Endothelial cell of hepatic sinusoid (primary cell): ENCODE measurements around the gene SHC2.

Source experiments
- in situ Hi-C: cut with HindIII; loops from 2 replicates; pipeline ENCODE4 v1.10.0; 2017; ENCODE audit warnings: low sequenced_read_pairs

Gene SHC2

DNA sequence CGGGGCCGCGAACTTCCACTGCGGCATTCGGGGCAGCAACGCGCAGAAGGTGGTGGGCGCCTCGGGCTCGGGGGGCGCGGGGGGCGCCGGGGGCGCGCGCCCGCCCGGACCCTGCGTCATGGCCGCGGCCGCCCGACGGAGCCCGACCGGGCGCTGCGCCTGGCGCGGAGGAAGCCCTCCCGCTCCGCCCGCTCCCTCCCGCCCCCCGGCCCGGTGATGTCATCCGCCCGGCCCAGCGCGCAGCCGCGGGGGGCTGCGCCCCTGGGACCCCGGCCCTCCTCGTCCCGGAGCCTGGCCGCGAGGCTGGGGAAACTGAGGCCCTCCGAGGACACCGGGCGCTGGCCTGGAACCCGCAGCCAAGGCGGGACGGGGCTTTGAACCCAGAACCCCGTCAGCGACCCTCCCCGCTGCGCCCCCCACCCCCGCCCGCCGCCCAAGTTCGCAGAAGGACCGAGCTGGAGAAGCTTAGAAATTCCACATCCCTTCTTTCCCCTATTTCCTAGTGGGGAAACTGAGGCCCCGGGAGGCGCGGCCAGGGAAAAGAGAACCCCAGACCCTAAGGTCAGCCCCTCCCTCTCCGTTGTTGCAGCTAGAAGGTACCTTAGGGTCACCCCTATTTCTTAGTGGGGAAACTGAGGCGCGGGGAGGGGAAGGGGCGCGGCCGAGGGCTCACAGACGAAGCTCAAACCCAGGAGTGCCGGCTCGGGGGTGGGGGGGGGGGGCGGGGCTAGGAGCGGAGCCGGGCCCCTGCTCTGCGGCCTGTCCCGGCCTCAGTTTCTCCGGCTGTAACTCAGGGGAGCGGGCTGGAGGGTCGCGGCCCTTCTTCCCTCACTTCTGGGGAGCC lies at the start of gene SHC2:
TSS of gene SHC2 (minus strand) at position 157 of the 844 bp plus-strand sequence. CDS start at position 120, 37 bp downstream.
- in situ Hi-C loops: no loop called here

GRCh38 chr19:508204-509150 lies 47.6 kb upstream of the SHC2 start:
- in situ Hi-C loops: no loop called here

GRCh38 chr19:507286-508203 lies 46.7 kb upstream of the SHC2 start, which contains the start of gene TPGS1:
Gene TPGS1 (plus strand): TSS chr19:507497. CDS start chr19:507507, 10 bp downstream.
- in situ Hi-C loops: no loop called here

DNA sequence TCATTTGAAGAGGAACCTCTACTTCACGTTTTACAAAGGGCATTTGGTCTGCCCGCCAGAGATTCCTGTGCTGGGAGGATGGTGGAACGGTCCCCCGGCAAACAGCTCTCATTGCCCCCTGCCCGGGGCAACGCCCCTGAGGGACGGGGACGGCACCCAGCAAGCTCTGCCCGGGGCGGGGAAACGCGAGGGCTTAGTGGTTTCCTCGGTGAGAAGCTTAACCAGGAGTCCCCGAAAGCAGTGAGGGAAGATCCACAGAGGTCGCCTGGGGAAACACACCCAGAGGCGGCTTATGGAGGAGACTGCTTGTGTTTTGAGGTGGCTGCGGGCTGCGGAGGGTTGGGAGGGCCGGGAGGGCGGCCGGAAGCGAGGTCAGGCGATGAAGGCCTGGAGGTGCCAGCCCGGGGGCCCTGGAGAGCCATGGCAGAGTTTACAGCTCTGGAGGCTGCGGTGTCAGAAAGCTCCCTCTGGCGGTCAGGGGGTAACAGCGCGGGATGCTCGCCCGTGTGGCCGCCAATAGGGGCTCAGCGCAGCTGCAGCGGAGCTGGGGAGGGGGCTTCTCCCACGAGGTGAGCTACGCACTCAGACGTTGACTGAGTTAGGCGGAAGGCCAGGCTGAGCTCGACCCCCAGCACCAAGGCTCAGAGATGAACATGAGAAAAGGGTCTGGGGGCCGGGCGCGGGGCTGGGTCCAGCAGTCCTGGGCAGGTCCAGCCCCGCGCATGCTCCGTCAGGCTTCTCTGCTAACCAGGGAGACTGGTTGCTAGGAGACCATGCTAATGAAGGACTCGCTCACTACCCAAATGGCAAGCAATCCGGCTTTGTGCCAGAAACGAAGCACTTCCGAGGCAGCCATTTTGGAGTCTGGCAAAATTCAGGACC lies 45.8 kb upstream of the SHC2 start:
- in situ Hi-C loops: no loop called here

DNA sequence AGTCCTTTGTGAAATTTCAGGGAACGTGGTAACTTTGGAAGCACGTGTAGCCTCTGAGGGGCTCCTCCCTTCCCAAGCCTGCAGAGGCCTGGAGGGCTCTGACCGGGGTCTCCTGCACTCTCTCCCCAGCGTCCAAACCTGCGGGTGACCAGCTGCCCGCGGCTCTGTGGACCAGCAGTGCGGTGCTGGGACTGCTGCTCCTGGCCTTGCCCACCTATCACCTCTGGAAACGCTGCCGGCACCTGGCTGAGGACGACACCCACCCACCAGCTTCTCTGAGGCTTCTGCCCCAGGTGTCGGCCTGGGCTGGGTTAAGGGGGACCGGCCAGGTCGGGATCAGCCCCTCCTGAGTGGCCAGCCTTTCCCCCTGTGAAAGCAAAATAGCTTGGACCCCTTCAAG lies 43.8 kb upstream of the SHC2 start:
- in situ Hi-C loops: no loop called here

DNA sequence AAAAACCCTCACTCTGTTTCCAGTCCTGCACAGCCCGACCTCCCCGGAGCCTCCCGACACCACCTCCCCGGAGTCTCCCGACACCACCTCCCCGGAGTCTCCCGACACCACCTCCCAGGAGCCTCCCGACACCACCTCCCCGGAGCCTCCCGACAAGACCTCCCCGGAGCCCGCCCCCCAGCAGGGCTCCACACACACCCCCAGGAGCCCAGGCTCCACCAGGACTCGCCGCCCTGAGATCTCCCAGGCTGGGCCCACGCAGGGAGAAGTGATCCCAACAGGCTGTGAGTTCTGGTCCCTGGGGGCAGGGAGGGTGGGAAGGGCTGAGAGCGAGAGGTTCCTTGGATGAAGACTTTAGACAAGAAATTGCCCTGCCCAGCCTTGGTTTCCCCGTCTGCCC lies 40.8 kb upstream of the SHC2 start:
- in situ Hi-C loops: no loop called here

DNA sequence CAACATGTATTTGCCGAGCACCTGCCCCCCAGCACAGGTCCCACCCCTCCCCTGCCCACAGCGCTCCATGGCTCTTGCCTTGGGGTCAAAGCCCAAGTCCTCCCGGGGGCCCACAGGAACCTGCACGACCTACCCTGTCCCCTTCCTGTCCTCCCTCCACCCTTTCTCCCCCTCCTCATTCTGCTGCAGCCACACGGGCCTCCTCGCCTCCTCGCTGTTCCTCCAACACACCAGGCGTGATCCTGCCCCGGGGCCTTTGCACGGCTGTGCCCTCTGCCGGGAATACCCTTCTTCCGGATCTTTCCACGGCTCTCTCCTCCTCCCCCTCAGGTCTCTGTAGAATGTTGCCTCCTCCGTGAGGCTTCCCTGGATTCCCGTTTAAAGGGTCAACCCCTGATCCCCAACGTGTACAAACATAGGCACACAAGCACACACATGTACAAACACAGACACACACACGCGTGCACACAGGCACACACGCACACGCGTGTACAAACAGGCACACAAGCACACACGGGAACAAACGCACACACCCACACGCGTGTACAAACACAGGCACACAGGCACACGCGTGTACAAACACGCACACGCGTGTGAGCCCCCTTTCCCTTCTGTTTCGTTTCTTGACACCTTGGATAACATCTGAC lies 38.3 kb upstream of the SHC2 start:
- in situ Hi-C loops: no loop called here

GRCh38 chr19:498511-498891 lies 37.7 kb upstream of the SHC2 start:
- in situ Hi-C loops: no loop called here

DNA sequence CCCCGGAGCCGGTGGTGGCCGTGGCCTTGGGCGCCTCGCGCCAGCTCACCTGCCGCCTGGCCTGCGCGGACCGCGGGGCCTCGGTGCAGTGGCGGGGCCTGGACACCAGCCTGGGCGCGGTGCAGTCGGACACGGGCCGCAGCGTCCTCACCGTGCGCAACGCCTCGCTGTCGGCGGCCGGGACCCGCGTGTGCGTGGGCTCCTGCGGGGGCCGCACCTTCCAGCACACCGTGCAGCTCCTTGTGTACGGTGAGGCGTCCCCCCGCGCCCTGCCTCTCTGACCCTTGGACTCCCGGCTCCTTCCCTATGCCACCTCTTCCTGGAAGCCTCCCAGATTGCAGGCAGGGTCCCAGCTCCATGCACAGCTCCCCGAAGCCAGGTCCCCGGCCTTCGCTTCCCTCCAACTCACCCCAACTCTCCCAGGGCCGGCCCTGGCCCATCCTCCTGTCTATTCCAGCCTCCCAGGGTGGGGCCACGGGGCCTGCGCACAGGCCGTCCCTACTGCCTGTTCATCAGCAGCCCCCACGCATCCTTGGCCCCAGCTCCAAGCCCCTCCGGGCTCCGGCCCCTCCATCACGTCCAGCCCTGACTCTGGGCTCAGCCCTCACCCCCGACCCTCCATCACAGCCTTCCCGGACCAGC lies 37.2 kb upstream of the SHC2 start:
- in situ Hi-C loops: no loop called here

GRCh38 chr19:497491-497868 lies 36.6 kb upstream of the SHC2 start:
- in situ Hi-C loops: no loop called here

DNA sequence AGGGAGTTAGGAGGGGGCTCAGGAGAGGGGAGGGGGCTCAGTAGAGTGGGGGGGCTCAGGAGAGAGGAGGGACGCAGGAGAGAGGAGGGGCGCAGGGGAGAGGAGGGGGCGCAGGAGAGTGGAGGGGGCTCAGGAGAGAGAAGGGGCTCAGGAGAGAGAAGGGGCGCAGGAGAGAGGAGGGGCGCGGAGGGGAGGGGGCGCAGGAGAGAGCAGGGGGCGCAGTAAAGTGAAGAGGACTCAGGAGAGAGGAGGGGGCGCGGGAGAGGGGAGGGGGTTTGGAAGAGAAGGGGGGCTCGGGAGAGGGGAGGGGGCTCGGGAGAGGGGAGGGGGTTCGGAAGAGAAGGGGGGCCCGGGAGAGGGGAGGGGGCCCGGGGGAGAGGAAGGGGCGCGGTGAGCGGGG lies 36.2 kb upstream of the SHC2 start:
- in situ Hi-C loops: no loop called here

DNA sequence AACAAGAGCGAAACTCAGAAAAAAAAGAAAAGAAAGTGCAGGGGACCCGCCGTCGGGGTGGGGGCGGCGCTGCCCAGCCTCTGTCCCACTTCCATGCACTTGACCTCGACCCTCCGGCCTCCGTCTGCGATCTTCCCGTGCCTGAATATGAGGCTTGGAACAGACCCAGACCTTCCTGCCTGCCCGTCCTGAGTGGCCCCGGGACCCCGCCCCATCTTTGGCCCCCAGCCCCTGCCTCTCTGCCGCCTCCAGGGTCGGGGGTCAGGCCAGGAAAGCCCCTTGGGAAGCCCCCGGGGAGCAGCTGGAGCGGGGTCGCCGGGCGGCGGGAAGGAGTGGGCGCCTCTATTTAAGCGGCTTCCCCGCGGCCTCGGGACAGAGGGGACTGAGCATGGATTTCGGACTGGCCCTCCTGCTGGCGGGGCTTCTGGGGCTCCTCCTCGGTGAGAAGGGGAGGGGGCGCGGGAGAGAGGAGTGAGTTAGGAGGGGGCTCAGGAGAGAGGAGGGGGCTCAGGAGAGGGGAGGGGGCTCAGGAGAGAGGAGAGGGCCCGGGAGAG lies 35.4 kb upstream of the SHC2 start, which contains the start of gene MADCAM1:
TSS of gene MADCAM1 (plus strand) at position 375 of the 554 bp plus-strand sequence. CDS start at position 389, 14 bp downstream.
- in situ Hi-C loops: no loop called here

DNA sequence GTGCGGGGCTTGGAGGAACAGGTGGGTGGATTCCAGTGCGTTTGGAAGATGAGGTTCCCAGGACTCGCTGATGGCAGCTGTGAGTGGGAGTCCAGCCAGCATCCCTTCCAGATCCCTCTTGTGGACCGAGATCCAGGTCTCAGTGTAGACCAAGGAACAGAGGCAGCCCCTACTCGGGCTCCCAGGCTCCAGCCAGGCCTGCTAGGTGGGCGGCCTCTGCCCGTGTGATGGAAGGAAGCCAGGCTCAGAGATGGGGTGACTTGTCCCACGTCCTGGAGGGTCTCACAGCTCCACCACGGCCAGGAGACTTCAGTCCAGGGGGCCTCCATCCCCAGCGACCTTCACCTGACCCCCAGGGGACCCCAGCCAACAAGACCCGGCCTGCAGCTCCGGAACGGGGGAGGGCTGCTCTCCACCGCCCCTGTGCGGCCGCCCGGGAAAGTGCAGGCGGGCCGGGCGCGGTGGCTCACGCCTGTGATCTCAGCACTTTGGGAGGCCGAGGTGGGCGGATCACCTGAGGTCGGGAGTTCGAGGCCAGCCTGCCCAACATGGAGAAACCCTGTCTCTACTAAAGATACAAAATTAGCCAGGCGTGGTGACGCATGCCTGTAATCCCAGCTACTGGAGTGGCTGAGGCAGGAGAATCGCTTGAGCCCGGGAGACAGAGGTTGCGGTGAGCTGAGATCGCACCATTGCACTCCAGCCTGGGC lies 34.7 kb upstream of the SHC2 start:
- in situ Hi-C loops: no loop called here

DNA sequence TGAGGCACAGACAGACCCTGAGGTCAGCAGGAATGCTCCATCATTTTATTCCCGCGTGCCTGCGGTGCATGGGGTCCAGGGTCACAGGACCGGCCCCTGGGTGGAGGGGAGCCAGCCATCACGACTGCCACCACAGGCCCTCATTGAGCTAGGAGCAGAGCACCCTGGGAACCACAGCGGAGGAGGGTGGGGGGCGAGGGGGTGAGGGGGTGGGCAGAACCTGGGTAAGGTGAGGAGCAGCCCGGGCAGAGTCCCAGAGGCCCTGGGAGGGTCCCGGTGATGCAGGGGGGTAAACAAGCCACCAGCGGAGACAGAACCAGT lies 34.2 kb upstream of the SHC2 start:
- in situ Hi-C loops: no loop called here

DNA sequence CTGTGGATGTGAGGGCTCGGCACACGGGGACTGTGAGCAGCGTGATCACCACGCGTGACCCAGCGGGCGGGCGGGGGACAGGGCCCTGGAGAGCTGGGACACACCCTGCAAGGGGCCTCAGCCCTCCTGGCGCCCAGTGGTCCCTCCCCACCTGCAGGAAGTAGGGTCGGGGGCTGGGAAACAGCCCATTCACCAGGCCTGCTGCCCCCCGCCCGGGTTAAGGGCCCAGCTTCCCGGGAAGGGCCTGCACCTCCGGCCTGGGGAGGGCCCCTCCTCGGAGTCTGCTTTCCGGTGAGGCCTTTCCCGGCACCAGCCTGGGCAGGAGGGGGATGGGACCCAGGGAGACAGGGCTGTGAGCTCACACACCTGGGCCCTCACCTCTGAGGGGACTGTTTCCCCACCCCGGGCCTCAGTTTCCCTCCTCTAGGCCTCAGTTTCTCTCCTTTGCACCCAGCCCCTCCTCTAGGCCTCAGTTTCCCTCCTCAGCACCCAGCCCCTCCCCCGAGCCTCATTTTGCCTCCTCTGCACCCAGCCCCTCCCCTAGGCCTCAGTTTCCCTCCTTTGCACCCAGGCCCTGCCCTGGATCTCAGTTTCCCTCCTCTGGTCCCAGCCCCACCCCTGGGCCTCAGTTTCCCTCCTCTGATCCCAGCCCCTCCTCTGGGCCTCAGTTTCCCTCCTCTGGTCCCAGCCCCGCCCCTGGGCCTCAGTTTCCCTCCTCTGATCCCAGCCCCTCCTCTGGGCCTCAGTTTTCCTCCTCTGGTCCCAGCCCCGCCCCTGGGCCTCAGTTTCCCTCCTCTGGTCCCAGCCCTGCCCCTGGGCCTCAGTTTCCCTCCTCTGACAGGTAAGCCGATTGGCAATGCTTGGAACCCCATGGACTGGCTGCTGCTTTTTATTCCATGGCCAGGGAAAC lies 33.6 kb upstream of the SHC2 start:
- in situ Hi-C loops: no loop called here

- in situ Hi-C loops: no loop called here
Measured at GRCh38 chr19:493391-494170, 32.7 kb upstream of the SHC2 start.
